Breast epithelium (tissue), 3 donors: ENCODE results near the gene ASTN2.

Source experiments
- CTCF ChIP-seq, 3 donors: fragments of 450-650 bp; IDR thresholded peaks; one replicate each; pipeline ENCODE4 v1.5.1; 2016 to 2017; ENCODE audit warnings: antibody characterized with exemption in 3 of 3, mild to moderate bottlenecking in 3 of 3, moderate library complexity in 3 of 3
- POLR2AphosphoS5 ChIP-seq, 3 donors: sonication (generic); formaldehyde crosslinking; IDR thresholded peaks; one replicate each; pipeline ENCODE4 v1.6.1; 2017; ENCODE audit warnings: antibody characterized with exemption in 3 of 3

DNA sequence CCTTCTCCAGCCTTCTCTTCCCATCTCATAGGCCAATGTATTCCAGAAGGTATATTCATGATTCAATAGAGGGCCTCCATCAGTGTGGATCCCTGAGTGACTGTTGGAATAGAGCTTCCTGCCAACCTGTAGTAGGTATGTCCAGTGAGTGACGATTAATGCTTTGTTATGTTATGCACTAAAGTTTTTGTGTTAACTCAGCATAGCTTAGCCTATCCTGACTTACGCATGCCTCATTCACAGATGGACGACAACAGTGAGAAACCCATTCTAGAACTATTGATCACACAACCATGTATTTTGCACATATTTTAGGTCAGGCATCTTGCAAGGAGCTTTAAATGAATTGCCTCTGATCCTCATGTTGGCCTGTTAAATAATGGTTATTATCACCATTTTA, 953.2 kb downstream of the ASTN2 start:
- TF ChIP-seq CTCF (IDR thresholded peaks at IDR 0.05) (no peak), POLR2AphosphoS5 (IDR thresholded peaks at IDR 0.05) (no peak)
